ENCODE measurements around the gene VNN1. TPM values are rescaled to one million over a fixed set of nuclear protein-coding genes. Genes with fewer than 3 reads are reported as not detected.
A peak's percentile ranks its signal among the peaks of the same experiment; 100 is the strongest.
"Not testable (repeated sequence)": the region's sequence is repeated elsewhere in the genome, so short reads cannot be mapped to it uniquely, and the experiment has no call there.

VNN1 gene
- total RNA-seq, 1 donor from 2014 or later = 1.7 TPM

GRCh38 chr6:132726608-132726975, 12.7 kb upstream of the VNN1 start:
- DNase-seq (no peak), ATAC-seq (ENCODE audit: poor library complexity) (no peak)
- intact Hi-C loops (cut with DNase I) = no loop called here

GRCh38 chr6:132725947-132726607, 12.2 kb upstream of the VNN1 start:
- intact Hi-C loops (cut with DNase I) = no loop called here
- no peak for DNase-seq
- ATAC-seq (ENCODE audit: poor library complexity) = no peak

- intact Hi-C loops (cut with DNase I) = no loop called here
- DNase-seq (no peak), ATAC-seq (ENCODE audit: poor library complexity) (no peak)
Measured at GRCh38 chr6:132725471-132725870, 11.6 kb upstream of the VNN1 start.

GRCh38 chr6:132719736-132720448, 6.0 kb upstream of the VNN1 start:
- intact Hi-C loops (cut with DNase I) = no loop called here
- DNase-seq (no peak), ATAC-seq (ENCODE audit: poor library complexity) (no peak)

GRCh38 chr6:132715881-132716637, 2.2 kb upstream of the VNN1 start:
- DNase-seq (no peak), ATAC-seq (ENCODE audit: poor library complexity) (no peak)
- intact Hi-C loops (cut with DNase I) = no loop called here

GRCh38 chr6:132715204-132715603, 1.3 kb upstream of the VNN1 start:
- intact Hi-C loops (cut with DNase I) = no loop called here
- DNase-seq = peak; percentile 47
- ATAC-seq (ENCODE audit: poor library complexity) = peak; percentile 21

GRCh38 chr6:132714160-132714559, 305 bp upstream of the VNN1 start:
- no peak for DNase-seq
- intact Hi-C loops (cut with DNase I) = no loop called here
- ATAC-seq (ENCODE audit: poor library complexity) = peak; percentile 54

GRCh38 chr6:132712366-132712765, 1.5 kb downstream of the VNN1 start:
- ATAC-seq (ENCODE audit: poor library complexity) = no peak
- intact Hi-C loops (cut with DNase I) = no loop called here
- no peak for DNase-seq

- ATAC-seq (ENCODE audit: poor library complexity) = no peak
- intact Hi-C loops (cut with DNase I) = no loop called here
Measured at GRCh38 chr6:132708771-132709170, 5.1 kb downstream of the VNN1 start.

GRCh38 chr6:132708002-132708401, 5.9 kb downstream of the VNN1 start:
- intact Hi-C loops (cut with DNase I) = no loop called here
- no peak for ATAC-seq (ENCODE audit: poor library complexity)
- no peak for DNase-seq

More at GRCh38 chr6:132708771-132709170, 5.1 kb downstream of the VNN1 start:
- no peak for DNase-seq

GRCh38 chr6:132706756-132707155, 7.1 kb downstream of the VNN1 start:
- ATAC-seq (ENCODE audit: poor library complexity); DNase-seq; intact Hi-C loops (cut with DNase I): not testable (repeated sequence)

GRCh38 chr6:132703936-132704335, 9.9 kb downstream of the VNN1 start:
- ATAC-seq (ENCODE audit: poor library complexity) (no peak), DNase-seq (no peak)
- intact Hi-C loops (cut with DNase I) = no loop called here

GRCh38 chr6:132698608-132699007, 15.2 kb downstream of the VNN1 start:
- DNase-seq = no peak
- intact Hi-C loops (cut with DNase I) = no loop called here
- ATAC-seq (ENCODE audit: poor library complexity) = no peak

- ATAC-seq (ENCODE audit: poor library complexity) = no peak
- intact Hi-C loops (cut with DNase I) = no loop called here
- no peak for DNase-seq
Measured at GRCh38 chr6:132695773-132696172, 18.1 kb downstream of the VNN1 start.

GRCh38 chr6:132693478-132693877, 20.4 kb downstream of the VNN1 start:
- DNase-seq (no peak), ATAC-seq (ENCODE audit: poor library complexity) (peak; percentile 49)
- intact Hi-C loops (cut with DNase I) = no loop called here

- intact Hi-C loops (cut with DNase I) = no loop called here
- ATAC-seq (ENCODE audit: poor library complexity) (no peak), DNase-seq (no peak)
Measured at GRCh38 chr6:132690678-132691077, 23.2 kb downstream of the VNN1 start.

GRCh38 chr6:132687306-132687705, 26.5 kb downstream of the VNN1 start:
- ATAC-seq (ENCODE audit: poor library complexity) (no peak), DNase-seq (no peak)
- intact Hi-C loops (cut with DNase I) = no loop called here

- no peak for ATAC-seq (ENCODE audit: poor library complexity)
- intact Hi-C loops (cut with DNase I) = no loop called here
- DNase-seq = no peak
Measured at GRCh38 chr6:132686531-132686930, 27.3 kb downstream of the VNN1 start.

GRCh38 chr6:132685009-132685408, 28.8 kb downstream of the VNN1 start:
- intact Hi-C loops (cut with DNase I) = no loop called here
- no peak for ATAC-seq (ENCODE audit: poor library complexity)
- no peak for DNase-seq

- intact Hi-C loops (cut with DNase I) = no loop called here
- DNase-seq = no peak
- no peak for ATAC-seq (ENCODE audit: poor library complexity)
Measured at GRCh38 chr6:132684272-132684671, 29.6 kb downstream of the VNN1 start.

Data from Right ventricle myocardium superior (tissue), 1 donor.